ENCODE results near the gene PCDHB12.
"Not testable (repeated sequence)": the region's sequence is repeated elsewhere in the genome, so short reads cannot be mapped to it uniquely, and the experiment has no call there.

Gene PCDHB12

DNA sequence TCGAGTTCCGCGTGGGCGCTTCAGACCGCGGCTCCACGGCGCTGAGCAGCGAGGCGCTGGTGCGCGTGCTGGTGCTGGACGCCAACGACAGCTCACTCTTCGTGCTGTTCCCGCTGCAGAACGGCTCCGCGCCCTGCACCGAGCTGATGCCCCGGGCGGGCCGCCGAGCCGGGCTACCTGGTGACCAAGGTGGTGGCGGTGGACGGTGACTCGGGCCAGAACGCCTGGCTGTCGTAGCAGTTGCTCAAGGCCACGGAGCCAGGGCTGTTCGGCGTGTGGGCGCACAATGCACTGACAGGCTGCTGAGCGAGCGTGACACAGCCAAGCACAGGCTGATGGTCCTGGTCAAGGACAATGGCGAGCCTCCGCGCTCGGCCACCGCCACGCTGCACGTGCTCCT lies 33.0 kb downstream of the PCDHB12 start:
- TF ChIP-seq, protein P1, sequence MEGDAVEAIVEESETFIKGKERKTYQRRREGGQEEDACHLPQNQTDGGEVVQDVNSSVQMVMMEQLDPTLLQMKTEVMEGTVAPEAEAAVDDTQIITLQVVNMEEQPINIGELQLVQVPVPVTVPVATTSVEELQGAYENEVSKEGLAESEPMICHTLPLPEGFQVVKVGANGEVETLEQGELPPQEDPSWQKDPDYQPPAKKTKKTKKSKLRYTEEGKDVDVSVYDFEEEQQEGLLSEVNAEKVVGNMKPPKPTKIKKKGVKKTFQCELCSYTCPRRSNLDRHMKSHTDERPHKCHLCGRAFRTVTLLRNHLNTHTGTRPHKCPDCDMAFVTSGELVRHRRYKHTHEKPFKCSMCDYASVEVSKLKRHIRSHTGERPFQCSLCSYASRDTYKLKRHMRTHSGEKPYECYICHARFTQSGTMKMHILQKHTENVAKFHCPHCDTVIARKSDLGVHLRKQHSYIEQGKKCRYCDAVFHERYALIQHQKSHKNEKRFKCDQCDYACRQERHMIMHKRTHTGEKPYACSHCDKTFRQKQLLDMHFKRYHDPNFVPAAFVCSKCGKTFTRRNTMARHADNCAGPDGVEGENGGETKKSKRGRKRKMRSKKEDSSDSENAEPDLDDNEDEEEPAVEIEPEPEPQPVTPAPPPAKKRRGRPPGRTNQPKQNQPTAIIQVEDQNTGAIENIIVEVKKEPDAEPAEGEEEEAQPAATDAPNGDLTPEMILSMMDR (conservative IDR thresholded peaks at IDR 0.05), result no peak
- no peak for TF ChIP-seq ZFX (IDR thresholded peaks at IDR 0.05)
- H3K27ac ChIP-seq, result no peak overlapping the region

DNA sequence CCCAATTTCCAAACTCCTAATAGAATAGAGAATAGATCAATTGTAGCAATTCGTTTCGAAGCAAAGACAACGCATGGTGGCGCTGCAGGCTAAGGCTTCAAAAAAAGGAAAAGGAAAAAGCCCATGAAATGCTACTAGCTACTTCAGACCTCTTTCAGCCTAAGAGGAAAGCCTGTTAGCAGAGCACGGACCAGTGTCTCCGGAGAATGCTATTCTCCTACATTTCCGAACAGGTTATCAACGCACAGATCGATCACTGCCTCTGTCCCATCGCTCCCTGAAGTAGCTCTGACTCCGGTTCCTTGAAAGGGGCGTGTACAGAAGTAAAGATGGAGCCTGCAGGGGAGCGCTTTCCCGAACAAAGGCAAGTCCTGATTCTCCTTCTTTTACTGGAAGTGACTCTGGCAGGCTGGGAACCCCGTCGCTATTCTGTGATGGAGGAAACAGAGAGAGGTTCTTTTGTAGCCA lies 36.8 kb downstream of the PCDHB12 start, which contains the start of gene PCDHB15:
Gene PCDHB15 (plus strand): TSS at position 146 of the 468 bp plus-strand sequence. CDS start 184 bp downstream, at position 330.
- no peak within 1 kb of the TSS for H3K27ac ChIP-seq
- no peak for TF ChIP-seq ZFX (IDR thresholded peaks at IDR 0.05)
- TF ChIP-seq, protein P1 (conservative IDR thresholded peaks at IDR 0.05), result peak; percentile 35

DNA sequence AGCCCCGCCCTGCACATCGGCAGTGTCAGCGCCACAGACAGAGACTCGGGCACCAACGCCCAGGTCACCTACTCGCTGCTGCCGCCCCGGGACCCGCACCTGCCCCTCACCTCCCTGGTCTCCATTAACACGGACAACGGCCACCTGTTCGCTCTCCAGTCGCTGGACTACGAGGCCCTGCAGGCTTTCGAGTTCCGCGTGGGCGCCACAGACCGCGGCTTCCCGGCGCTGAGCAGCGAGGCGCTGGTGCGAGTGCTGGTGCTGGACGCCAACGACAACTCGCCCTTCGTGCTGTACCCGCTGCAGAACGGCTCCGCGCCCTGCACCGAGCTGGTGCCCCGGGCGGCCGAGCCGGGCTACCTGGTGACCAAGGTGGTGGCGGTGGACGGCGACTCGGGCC lies 38.5 kb downstream of the PCDHB12 start:
- H3K27ac ChIP-seq, result not testable (repeated sequence)

DNA sequence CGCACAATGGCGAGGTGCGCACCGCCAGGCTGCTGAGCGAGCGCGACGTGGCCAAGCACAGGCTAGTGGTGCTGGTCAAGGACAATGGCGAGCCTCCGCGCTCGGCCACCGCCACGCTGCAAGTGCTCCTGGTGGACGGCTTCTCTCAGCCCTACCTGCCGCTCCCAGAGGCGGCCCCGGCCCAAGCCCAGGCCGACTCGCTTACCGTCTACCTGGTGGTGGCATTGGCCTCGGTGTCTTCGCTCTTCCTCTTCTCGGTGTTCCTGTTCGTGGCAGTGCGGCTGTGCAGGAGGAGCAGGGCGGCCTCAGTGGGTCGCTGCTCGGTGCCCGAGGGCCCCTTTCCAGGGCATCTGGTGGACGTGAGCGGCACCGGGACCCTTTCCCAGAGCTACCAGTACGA lies 38.9 kb downstream of the PCDHB12 start:
- H3K27ac ChIP-seq, result not testable (repeated sequence)

DNA sequence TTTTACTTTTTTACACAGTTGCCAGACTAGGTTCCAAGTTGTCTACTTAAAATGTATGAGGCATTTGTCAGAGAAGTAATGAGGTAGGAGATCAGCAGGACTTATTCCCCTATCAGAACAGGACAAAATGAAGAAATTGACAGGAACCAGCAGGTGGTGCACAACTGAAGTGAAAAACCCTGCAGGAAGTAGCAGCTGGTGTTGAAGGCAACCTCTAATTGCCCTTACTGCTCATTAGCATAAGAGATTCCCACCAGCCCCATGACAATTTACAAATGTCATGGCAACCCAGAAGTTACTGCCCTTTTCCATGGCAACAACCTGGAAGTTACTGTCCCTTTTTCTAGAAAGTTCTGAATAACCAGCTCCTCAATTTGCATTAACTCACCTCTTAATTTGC lies 42.1 kb downstream of the PCDHB12 start:
- TF ChIP-seq, protein P1 (conservative IDR thresholded peaks at IDR 0.05), result no peak
- TF ChIP-seq ZFX (IDR thresholded peaks at IDR 0.05), result no peak
- H3K27ac ChIP-seq, result no peak overlapping the region

DNA sequence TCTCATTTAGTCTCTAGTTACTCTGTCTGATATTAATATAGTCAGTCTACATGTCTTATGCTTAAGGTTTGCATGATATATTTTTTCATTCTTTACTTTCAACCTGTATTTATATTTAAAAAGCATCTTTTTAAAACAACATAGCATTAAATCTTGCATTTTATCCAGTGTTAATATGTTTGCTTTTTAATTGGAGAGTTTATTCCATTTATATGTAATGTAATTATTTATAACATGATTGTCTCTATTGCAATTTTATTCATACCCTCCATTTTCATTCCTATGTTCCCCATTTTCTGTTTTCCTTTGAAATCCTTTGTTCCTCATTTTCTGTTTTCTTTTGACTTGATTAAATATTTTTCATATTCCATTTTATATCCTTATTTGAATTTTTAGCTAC lies 49.9 kb downstream of the PCDHB12 start:
- H3K27ac ChIP-seq, result no peak overlapping the region
- TF ChIP-seq, protein P1 (conservative IDR thresholded peaks at IDR 0.05), result no peak
- no peak for TF ChIP-seq ZFX (IDR thresholded peaks at IDR 0.05)

DNA sequence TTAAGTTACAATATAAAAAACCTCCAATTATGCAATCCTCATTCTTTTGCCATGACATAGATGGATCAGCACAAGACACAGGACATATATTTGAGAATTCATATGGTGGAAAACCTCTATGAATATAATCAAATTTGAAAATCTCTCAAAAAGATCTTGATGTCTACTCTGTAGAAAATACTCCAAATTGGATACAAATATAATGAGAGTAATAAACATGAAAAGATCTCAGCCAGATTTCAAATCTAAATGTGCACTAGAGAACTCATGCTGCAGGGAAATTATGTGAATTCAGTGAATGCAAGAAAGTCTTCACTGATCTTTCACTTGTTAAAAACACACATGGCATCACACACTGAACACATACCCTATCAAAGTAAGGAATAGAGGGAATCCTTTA lies 50.4 kb downstream of the PCDHB12 start:
- H3K27ac ChIP-seq, result no peak overlapping the region
- TF ChIP-seq ZFX (IDR thresholded peaks at IDR 0.05), result no peak
- TF ChIP-seq, protein P1 (conservative IDR thresholded peaks at IDR 0.05), result no peak

DNA sequence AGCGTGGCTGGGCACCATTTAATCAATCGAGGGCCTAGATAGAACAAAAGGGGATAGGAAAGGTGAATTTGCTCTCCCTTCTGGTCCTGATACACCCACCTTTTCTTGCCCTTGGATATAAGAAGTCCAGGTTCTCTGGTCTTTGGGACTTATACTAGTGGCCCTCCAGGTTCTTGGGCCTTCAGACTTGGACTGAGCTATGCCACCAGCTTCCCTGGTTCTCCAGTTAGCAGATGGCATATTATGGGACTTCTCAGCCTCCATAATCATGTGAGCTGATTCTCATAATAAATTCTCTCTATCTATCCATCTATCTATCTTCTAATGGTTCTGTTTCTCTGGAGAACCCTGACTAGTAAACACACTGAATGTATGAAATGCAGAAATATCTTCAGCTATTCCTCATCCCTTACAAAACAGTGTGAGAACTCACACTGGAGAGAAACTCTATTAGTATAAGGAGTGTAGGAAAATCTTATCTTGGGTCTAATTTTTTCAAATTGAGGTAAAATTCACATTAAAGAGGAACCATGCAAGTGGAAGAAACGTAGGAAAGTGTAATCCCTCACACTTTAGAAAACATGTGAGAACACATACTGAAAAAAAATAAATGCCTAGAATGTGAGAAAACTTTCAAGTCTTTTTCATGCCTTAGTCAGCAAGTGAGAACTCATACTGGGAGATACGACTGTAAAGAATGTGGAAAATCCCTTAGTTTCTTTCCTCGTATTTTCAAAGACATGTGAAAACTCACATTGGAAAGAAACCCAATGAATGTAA lies 52.1 kb downstream of the PCDHB12 start:
- no peak for TF ChIP-seq ZFX (IDR thresholded peaks at IDR 0.05)
- TF ChIP-seq, protein P1 (conservative IDR thresholded peaks at IDR 0.05), result no peak

More for the DNA sequence above, 52.1 kb downstream of the PCDHB12 start:
- no peak overlapping the region for H3K27ac ChIP-seq
